Fibroblast of skin of abdomen (primary cell): Measurements from ENCODE around the gene BANF2. TPM values are rescaled to one million over a fixed set of nuclear protein-coding genes. Genes with fewer than 3 reads are reported as not detected.
A peak's percentile ranks its signal among the peaks of the same experiment; 100 is the strongest.
"Not testable (repeated sequence)": the region's sequence is repeated elsewhere in the genome, so short reads cannot be mapped to it uniquely, and the experiment has no call there.

Source experiments
- DNase-seq: peaks from one replicate; pipeline ENCODE4 v3.0.0-alpha.2; 2013
- polyA plus RNA-seq, 2 experiments: library from polyadenylated mRNA; unstranded; fragments of 120-200 nt; gene quantifications; one replicate each; pipeline ENCODE4 v1.2.1, GENCODE V29; 2013; ENCODE audit not compliant: insufficient read length in 2 of 2

The BANF2 gene
- not detected for polyA plus RNA-seq (2013, experiment 1 of 2; ENCODE audit: insufficient read length)
- polyA plus RNA-seq (2013, experiment 2 of 2; ENCODE audit: insufficient read length) = not detected

- DNase-seq = no peak
Observed at GRCh38 chr20:17699931-17700351, at the start of gene BANF2. TSS of gene BANF2 (plus strand) at chr20:17699966. CDS start at chr20:17725026, 25,060 bp downstream.

- no peak for DNase-seq
Observed at GRCh38 chr20:17650301-17651128, 49.3 kb upstream of the BANF2 start.

GRCh38 chr20:17651129-17651759 lies 48.5 kb upstream of the BANF2 start:
- DNase-seq = peak; percentile 45

- no peak for DNase-seq
Observed at GRCh38 chr20:17651760-17652388, 47.9 kb upstream of the BANF2 start.

GRCh38 chr20:17652411-17652810 lies 47.4 kb upstream of the BANF2 start:
- no peak for DNase-seq

GRCh38 chr20:17653835-17654648 lies 45.7 kb upstream of the BANF2 start:
- DNase-seq = no peak

GRCh38 chr20:17654649-17655285 lies 45.0 kb upstream of the BANF2 start:
- peak; percentile 58 for DNase-seq

- DNase-seq = peak; percentile 34
Observed at GRCh38 chr20:17655286-17655651, 44.5 kb upstream of the BANF2 start.

GRCh38 chr20:17655865-17656479 lies 43.8 kb upstream of the BANF2 start:
- no peak for DNase-seq

GRCh38 chr20:17657079-17657825 lies 42.5 kb upstream of the BANF2 start:
- no peak for DNase-seq

GRCh38 chr20:17657898-17658647 lies 41.7 kb upstream of the BANF2 start:
- DNase-seq = no peak

- DNase-seq = no peak
Observed at GRCh38 chr20:17658648-17658993, 41.1 kb upstream of the BANF2 start.

- DNase-seq = not testable (repeated sequence)
Observed at GRCh38 chr20:17659344-17659743, 40.4 kb upstream of the BANF2 start.

- no peak for DNase-seq
Observed at GRCh38 chr20:17659801-17660200, 40.0 kb upstream of the BANF2 start.

- DNase-seq = no peak
Observed at GRCh38 chr20:17660667-17661066, 39.1 kb upstream of the BANF2 start.

- peak; percentile 44 for DNase-seq
Observed at GRCh38 chr20:17661121-17661744, 38.5 kb upstream of the BANF2 start.

- peak; percentile 67 for DNase-seq
Observed at GRCh38 chr20:17662333-17663039, 37.3 kb upstream of the BANF2 start.

- DNase-seq = no peak
Observed at GRCh38 chr20:17663040-17663399, 36.7 kb upstream of the BANF2 start.

- no peak for DNase-seq
Observed at GRCh38 chr20:17663486-17663885, 36.3 kb upstream of the BANF2 start.
